IMR-90 (cell line): ENCODE results near the gene TAOK1. TPM values are rescaled to one million over a fixed set of nuclear protein-coding genes. Genes with fewer than 3 reads are reported as not detected.

Experiments
- ATAC-seq: fragments of 200-7000 bp; cut with Tn5 transposase; 2 replicates; pipeline ENCODE4 v1.9.1; 2020; ENCODE audit warnings: low read depth, mild to moderate bottlenecking, moderate library complexity
- BruUV-seq: library from RNA; stranded (reverse); fragments of 400-500 nt; replicated peaks from 2 replicates; lab custom pipeline; 2021; lab: Mats Ljungman, UMichigan
- CTCF ChIA-PET: fragments of 300-600 bp; formaldehyde crosslinking; extraction: SDS; loops from one replicate; lab custom pipeline; 2021; ENCODE audit warnings: antibody characterized with exemption; lab: Yijun Ruan, JAX
- POLR2A ChIA-PET: fragments of 300-600 bp; sonication (Branson Sonifier 250); formaldehyde crosslinking; loops from one replicate; lab custom pipeline; 2022; ENCODE audit warnings: antibody characterized with exemption; ENCODE audit not compliant: unreplicated experiment; lab: Charles Lee
- DNase-seq: peaks from one replicate; pipeline ENCODE4 v3.0.0; 2013
- H2AFZ ChIP-seq: replicated peaks from 2 replicates; pipeline ENCODE3; 2013; ENCODE audit warnings: low read length, mild to moderate bottlenecking; ENCODE audit not compliant: poor library complexity
- H2AK5ac ChIP-seq: 2 replicates; pipeline ENCODE4 v1.6.1; 2013; ENCODE audit warnings: low read depth, low read length, inconsistent platforms
- H2AK9ac ChIP-seq: replicated peaks from 2 replicates; pipeline ENCODE3; 2013; ENCODE audit warnings: mild to moderate bottlenecking, low read depth, low read length, moderate library complexity; ENCODE audit not compliant: poor library complexity
- H2BK120ac ChIP-seq: 2 replicates; pipeline ENCODE4 v1.6.1; 2013; ENCODE audit warnings: low read depth, low read length, inconsistent platforms
- H2BK15ac ChIP-seq: 3 replicates; pipeline ENCODE4 v1.6.1; 2013; ENCODE audit warnings: low read depth, low read length, inconsistent platforms
- H2BK20ac ChIP-seq: 2 replicates; pipeline ENCODE4 v1.6.1; 2013; ENCODE audit warnings: low read depth, mild to moderate bottlenecking, inconsistent platforms, low read length, moderate library complexity
- H2BK5ac ChIP-seq: 2 replicates; pipeline ENCODE4 v1.6.1; 2013; ENCODE audit warnings: mild to moderate bottlenecking, low read depth, low read length, inconsistent platforms; ENCODE audit not compliant: poor library complexity, severe bottlenecking
- H3K14ac ChIP-seq: replicated peaks from 2 replicates; pipeline ENCODE4 v1.6.1; 2013; ENCODE audit warnings: low read depth, low read length, inconsistent platforms
- H3K18ac ChIP-seq: 2 replicates; pipeline ENCODE4 v1.6.1; 2013; ENCODE audit warnings: low read depth, low read length, control low read depth
- H3K23ac ChIP-seq: 2 replicates; pipeline ENCODE4 v1.6.1; 2013; ENCODE audit warnings: low read depth, low read length, inconsistent platforms
- H3K27ac ChIP-seq: 2 replicates; pipeline ENCODE4 v1.5.1; 2013; ENCODE audit warnings: mild to moderate bottlenecking, control low read depth, low read length; ENCODE audit not compliant: insufficient read depth
- H3K27me3 ChIP-seq: 2 replicates; pipeline ENCODE4 v1.6.1; 2013; ENCODE audit warnings: low read length; ENCODE audit not compliant: control insufficient read depth, insufficient read depth
- H3K36me3 ChIP-seq: 2 replicates; pipeline ENCODE4 v1.6.1; 2013; ENCODE audit warnings: low read length, mixed read lengths; ENCODE audit not compliant: control insufficient read depth, insufficient read depth
- H3K4ac ChIP-seq: 2 replicates; pipeline ENCODE4 v1.6.1; 2013; ENCODE audit warnings: low read depth, low read length, inconsistent platforms
- H3K4me1 ChIP-seq: 2 replicates; pipeline ENCODE4 v1.6.1; 2013; ENCODE audit warnings: low read length, mixed read lengths; ENCODE audit not compliant: control insufficient read depth, insufficient read depth
- H3K4me2 ChIP-seq: 2 replicates; pipeline ENCODE4 v1.6.1; 2013; ENCODE audit warnings: low read depth, mild to moderate bottlenecking, control low read depth, low read length, moderate library complexity
- H3K4me3 ChIP-seq: 2 replicates; pipeline ENCODE4 v1.5.1; 2013; ENCODE audit warnings: low read depth, mild to moderate bottlenecking, control low read depth, low read length, moderate library complexity; ENCODE audit not compliant: insufficient read depth
- H3K56ac ChIP-seq: 2 replicates; pipeline ENCODE4 v1.6.1; 2013; ENCODE audit warnings: low read length, inconsistent platforms; ENCODE audit not compliant: insufficient read depth; ENCODE audit errors: extremely low read depth
- H3K79me1 ChIP-seq, 2 experiments: 2 replicates each; pipeline ENCODE4 v1.6.1; 2013; ENCODE audit warnings: low read length in 2 of 2, inconsistent platforms in 1 of 2, low read depth in 1 of 2
- H3K9ac ChIP-seq: 2 replicates; pipeline ENCODE4 v1.6.1; 2013; ENCODE audit warnings: low read depth, low read length, control low read depth
- H3K9me1 ChIP-seq: 2 replicates; pipeline ENCODE4 v1.6.1; 2013; ENCODE audit warnings: low read length, inconsistent platforms; ENCODE audit not compliant: insufficient read depth
- H3K9me3 ChIP-seq: 2 replicates; pipeline ENCODE4 v1.6.1; 2013; ENCODE audit warnings: low read length; ENCODE audit not compliant: control insufficient read depth, insufficient read depth
- H4K20me1 ChIP-seq: 2 replicates; pipeline ENCODE4 v1.6.1; 2013; ENCODE audit warnings: low read length, inconsistent platforms; ENCODE audit not compliant: insufficient read depth
- H4K5ac ChIP-seq: 2 replicates; pipeline ENCODE4 v1.6.1; 2013; ENCODE audit warnings: mild to moderate bottlenecking, low read depth, low read length, control low read depth
- H4K8ac ChIP-seq, 2 experiments: 2 replicates each; pipeline ENCODE4 v1.6.1; 2013; ENCODE audit warnings: low read depth in 2 of 2, low read length in 2 of 2, control low read depth in 1 of 2, inconsistent platforms in 1 of 2
- H4K91ac ChIP-seq: 2 replicates; pipeline ENCODE4 v1.6.1; 2013; ENCODE audit warnings: low read depth, low read length, inconsistent platforms; ENCODE audit not compliant: insufficient read depth
- BHLHE40 ChIP-seq: fragments of 150-350 bp; IDR thresholded peaks from 2 replicates; pipeline ENCODE4 v1.6.1; 2016; ENCODE audit warnings: mild to moderate bottlenecking, low read depth, low read length
- CEBPB ChIP-seq: IDR thresholded peaks from 2 replicates; pipeline ENCODE4 v1.6.1; 2012; ENCODE audit warnings: low read depth, low read length, improper control_type of control experiment
- CHD1 ChIP-seq: IDR thresholded peaks from 2 replicates; pipeline ENCODE4 v1.6.1; 2012; ENCODE audit warnings: low read depth, low read length, improper control_type of control experiment
- CTCF ChIP-seq: conservative IDR thresholded peaks from 2 replicates; pipeline ENCODE4 v1.5.1; 2012; ENCODE audit warnings: mild to moderate bottlenecking, low read depth, low read length, improper control_type of control experiment
- ELK1 ChIP-seq: fragments of 150-350 bp; IDR thresholded peaks from 2 replicates; pipeline ENCODE4 v1.6.1; 2016; ENCODE audit warnings: low read depth, mild to moderate bottlenecking, low read length, moderate library complexity, borderline replicate concordance
- MAFK ChIP-seq: IDR thresholded peaks from 2 replicates; pipeline ENCODE4 v1.6.1; 2012; ENCODE audit warnings: low read depth, low read length, improper control_type of control experiment
- MAZ ChIP-seq: IDR thresholded peaks from 2 replicates; pipeline ENCODE4 v1.6.1; 2012; ENCODE audit warnings: low read depth, mild to moderate bottlenecking, low read length, improper control_type of control experiment, moderate library complexity, borderline replicate concordance
- MXI1 ChIP-seq: IDR thresholded peaks from 2 replicates; pipeline ENCODE4 v1.6.1; 2012; ENCODE audit warnings: low read depth, mild to moderate bottlenecking, low read length, moderate library complexity, borderline replicate concordance
- POLR2A ChIP-seq: IDR thresholded peaks from 2 replicates; pipeline ENCODE4 v1.6.1; 2012; ENCODE audit warnings: mild to moderate bottlenecking, low read depth, low read length
- RAD21 ChIP-seq: IDR thresholded peaks from 2 replicates; pipeline ENCODE4 v1.6.1; 2012; ENCODE audit warnings: low read length, improper control_type of control experiment
- RFX5 ChIP-seq: IDR thresholded peaks from 2 replicates; pipeline ENCODE4 v1.8.0; 2012; ENCODE audit warnings: low read depth, mild to moderate bottlenecking, low read length, moderate library complexity
- SMC3 ChIP-seq: fragments of 150-350 bp; IDR thresholded peaks from 2 replicates; pipeline ENCODE4 v1.6.1; 2016; ENCODE audit warnings: low read depth, mild to moderate bottlenecking, antibody characterized with exemption, low read length, moderate library complexity
- USF2 ChIP-seq: fragments of 150-350 bp; IDR thresholded peaks from 2 replicates; pipeline ENCODE4 v1.6.1; 2017; ENCODE audit warnings: mild to moderate bottlenecking, antibody characterized with exemption, low read length, low read depth
- WGBS, 2 experiments: methylation state at CpG; one replicate each; pipeline versions ENCODE4 v1.1.5 to v1.1.7; 2013; ENCODE audit warnings: missing lambda C conversion rate in 2 of 2; ENCODE audit not compliant: insufficient read length in 1 of 2; ENCODE audit errors: extremely low coverage in 2 of 2; 5-methylcytosine and 5-hydroxymethylcytosine counted together
- dilution Hi-C: fragments of 300-500 bp; cut with HindIII; formaldehyde crosslinking; loops from one replicate; pipeline ENCODE4 v1.14.3; 2018; ENCODE audit warnings: low sequenced_read_pairs; ENCODE audit not compliant: unreplicated experiment
- in situ Hi-C: fragments of 300-500 bp; cut with MboI; formaldehyde crosslinking; loops from 3 replicates; pipeline ENCODE4 v1.14.3; 2019; ENCODE audit warnings: low sequenced_read_pairs, inconsistent platforms, mixed read lengths
- intact Hi-C: fragments of 100-400 bp; cut with micrococcal nuclease; formaldehyde crosslinking; loops from 2 replicates; pipeline ENCODE4 v1.10.0; 2022
- polyA plus RNA-seq, 3 experiments: library from polyadenylated mRNA; depleted of rRNA; stranded (reverse); fragments of >200 nt; gene quantifications; 2 replicates each; pipeline ENCODE4 v1.2.3, GENCODE V29; 2012; ENCODE audit warnings: low replicate concordance in 1 of 3
- total RNA-seq: library from RNA; depleted of rRNA; stranded (reverse); fragments of >200 nt; gene quantifications from 2 replicates; pipeline ENCODE4 v1.2.3, GENCODE V29; 2012

The TAOK1 gene
- total and polyA plus RNA-seq, 2 of the 4 experiments (the other 2 are of a cell fraction) = 9.8 to 91.8 TPM

- H4K20me1 ChIP-seq = no peaks in the 10 kb centered on the region
- H3K9me1 ChIP-seq = 0 out of 2 replicates have a peak, but pooled peaks cover 2% of the 10 kb centered on the region
- no peak overlapping the region for H3K4ac ChIP-seq
- no peak overlapping the region for H3K14ac ChIP-seq
- no TSS peak for BruUV-seq
- ChIA-PET POLR2A (no interaction called here), CTCF (interaction anchor here (0.6 kb wide), 2 partner anchors 13 to 1303 kb away, joined by 3 read pairs; no protein-coding TSS in a partner anchor)
- TF ChIP-seq CHD1 = no peak
- no peak for TF ChIP-seq MAZ
- TF ChIP-seq SMC3 = no peak
- TF ChIP-seq USF2 = no peak
- no peak for TF ChIP-seq POLR2A
- no peak for TF ChIP-seq RAD21
- TF ChIP-seq CEBPB = no peak
- no peak for TF ChIP-seq CTCF
- TF ChIP-seq RFX5 = no peak
- no peak for TF ChIP-seq ELK1
- no peak for TF ChIP-seq BHLHE40
- TF ChIP-seq MAFK = no peak
- TF ChIP-seq MXI1 = no peak
- no peak overlapping the region for H2AK9ac ChIP-seq
- H3K9ac ChIP-seq = no peak overlapping the region
- no peak overlapping the region for H2BK20ac ChIP-seq
- DNase-seq (no peak), ATAC-seq (no peak)
- no peak overlapping the region for H2BK120ac ChIP-seq
- no peak overlapping the region for H3K4me2 ChIP-seq
- dilution Hi-C loops = no loop called here
- peaks cover 15 to 21% of the 10 kb centered on the region in 2 experiments for H3K79me1 ChIP-seq
- in situ Hi-C loops = no loop called here
- no peak overlapping the region for H3K23ac ChIP-seq
- no peak overlapping the region for H4K91ac ChIP-seq
- no peak overlapping the region for H2AK5ac ChIP-seq
- H4K5ac ChIP-seq = no peak overlapping the region
- no peaks in the 10 kb centered on the region for H3K9me3 ChIP-seq
- no peak overlapping the region for H2AFZ ChIP-seq
- no peak overlapping the region for H3K27ac ChIP-seq
- no peaks in the 10 kb centered on the region for H3K4me1 ChIP-seq
- no peak overlapping the region for H2BK15ac ChIP-seq
- H3K36me3 ChIP-seq = peaks cover 37% of the 10 kb centered on the region
- intact Hi-C loops = loop anchor here (10.0 kb wide), 1 partner anchor 131 kb away; no protein-coding TSS in a partner anchor
- H3K4me3 ChIP-seq = no peak overlapping the region
- H2BK5ac ChIP-seq = no peak overlapping the region
- 100% methylated on average over 1 of the region's 4 CpGs; no CpG with 5 or more reads in 1 of the 2 experiments for WGBS, 2 experiments
- H3K18ac ChIP-seq = no peak overlapping the region
- H3K56ac ChIP-seq = no peak overlapping the region
- no peaks in the 10 kb centered on the region for H3K27me3 ChIP-seq
- H4K8ac ChIP-seq = no peak overlapping the region
These were observed 115.7 kb downstream of the TAOK1 start for GRCh38 chr17:29505836-29506235.
